A673 (cell line): ENCODE results near the gene MRPL43. TPM values are rescaled to one million over a fixed set of nuclear protein-coding genes. Genes with fewer than 3 reads are reported as not detected.

ENCODE experiments used
- Bru-seq: library from RNA; stranded (reverse); fragments of 400-500 nt; gene quantifications from one replicate; lab custom pipeline; 2021; lab: Mats Ljungman, UMichigan
- BruChase-seq, 2 experiments: library from RNA; stranded (reverse); fragments of 400-500 nt; gene quantifications; one replicate each; lab custom pipeline; 2021; lab: Mats Ljungman, UMichigan
- BruUV-seq: library from RNA; stranded (reverse); fragments of 400-500 nt; replicated peaks from 2 replicates; lab custom pipeline; 2021; lab: Mats Ljungman, UMichigan
- CTCF ChIA-PET: fragments of 300-600 bp; sonication (Branson Sonifier 250); formaldehyde crosslinking; loops from one replicate; lab custom pipeline; 2022; ENCODE audit warnings: antibody characterized with exemption; lab: Charles Lee
- POLR2A ChIA-PET: fragments of 300-600 bp; sonication (Branson Sonifier 250); formaldehyde crosslinking; loops from one replicate; lab custom pipeline; 2022; ENCODE audit warnings: antibody characterized with exemption; ENCODE audit not compliant: low non-redundant PET; lab: Charles Lee
- DNase-seq: peaks from one replicate; pipeline ENCODE4 v3.0.0-alpha.2; 2015; ENCODE audit warnings: low spot score
- H3K27ac ChIP-seq: fragments of 200-600 bp; sonication (generic); 2 replicates; pipeline ENCODE4 v1.5.1; 2016; ENCODE audit warnings: mixed run types, low read depth, mild to moderate bottlenecking, mixed read lengths, antibody characterized with exemption, low read length; ENCODE audit not compliant: poor library complexity, severe bottlenecking
- H3K27me3 ChIP-seq: fragments of 200-600 bp; sonication (generic); replicated peaks from 2 replicates; pipeline ENCODE4 v1.6.1; 2017; ENCODE audit warnings: mixed run types, low read depth, mild to moderate bottlenecking, mixed read lengths, antibody characterized with exemption, low read length; ENCODE audit not compliant: insufficient read depth, poor library complexity
- H3K36me3 ChIP-seq: fragments of 200-600 bp; sonication (generic); 2 replicates; pipeline ENCODE4 v1.6.1; 2016; ENCODE audit warnings: mixed run types, mild to moderate bottlenecking, mixed read lengths, antibody characterized with exemption, low read length; ENCODE audit not compliant: insufficient read depth, poor library complexity, severe bottlenecking
- H3K4me1 ChIP-seq: fragments of 200-600 bp; sonication (generic); 2 replicates; pipeline ENCODE4 v1.6.1; 2017; ENCODE audit warnings: mixed run types, mild to moderate bottlenecking, mixed read lengths, antibody characterized with exemption, low read length; ENCODE audit not compliant: insufficient read depth, poor library complexity, severe bottlenecking
- H3K4me3 ChIP-seq: fragments of 200-600 bp; sonication (generic); 2 replicates; pipeline ENCODE4 v1.5.1; 2016; ENCODE audit warnings: low read depth, mixed run types, mild to moderate bottlenecking, mixed read lengths, low read length; ENCODE audit not compliant: poor library complexity, severe bottlenecking
- H3K9me3 ChIP-seq: fragments of 200-600 bp; sonication (generic); 2 replicates; pipeline ENCODE4 v1.6.1; 2016; ENCODE audit warnings: mixed run types, low read depth, mild to moderate bottlenecking, mixed read lengths, antibody characterized with exemption, low read length; ENCODE audit not compliant: poor library complexity, severe bottlenecking
- EZH2 ChIP-seq: fragments of 200-600 bp; sonication (generic); IDR thresholded peaks from 2 replicates; pipeline ENCODE4 v1.6.1; 2017; ENCODE audit warnings: borderline replicate concordance, low read depth, mild to moderate bottlenecking, mixed read lengths, antibody characterized with exemption, low read length; ENCODE audit not compliant: poor library complexity, severe bottlenecking
- intact Hi-C: fragments of 100-400 bp; cut with micrococcal nuclease; formaldehyde crosslinking; loops from one replicate; pipeline ENCODE4 v1.10.0; 2022; ENCODE audit not compliant: unreplicated experiment
- long read RNA-seq: library from polyadenylated mRNA; stranded (forward); transcript quantifications from one replicate; pipeline ENCODE4 v2.0.0, GENCODE V29; 2022
- total RNA-seq: library from RNA; stranded (reverse); gene quantifications from 2 replicates; pipeline ENCODE4 v1.2.3, GENCODE V29; 2021
- TF ChIP-seq, protein P1 (sequence below): fragments of 300-800, 200-600 bp; sonication (generic); conservative IDR thresholded peaks from 2 replicates; pipeline ENCODE4 v1.5.1; 2017; ENCODE audit warnings: low read depth, mild to moderate bottlenecking, antibody characterized with exemption, low read length, moderate library complexity, mixed read lengths

The MRPL43 gene
- total RNA-seq = 80.4 and 88.8 TPM in 2 replicates
- Bru-seq, nascent RNA = percentile 70 among the genes with signal in this experiment
- percentile 73 among the genes with signal in this experiment for BruChase-seq, experiment 1, labeled RNA remaining after a 2-hour chase
- BruChase-seq, experiment 2, labeled RNA remaining after a 6-hour chase = percentile 81 among the genes with signal in this experiment
- long read RNA-seq, transcript MRPL43-203 (3 exons, 1,010 nt) = major isoform, 65 of 89 reads
- long read RNA-seq, partial matches to known transcripts = 0 of 89 reads
- long read RNA-seq, other reads (novel, unspliced or antisense) = 14 of 89 reads

DNA sequence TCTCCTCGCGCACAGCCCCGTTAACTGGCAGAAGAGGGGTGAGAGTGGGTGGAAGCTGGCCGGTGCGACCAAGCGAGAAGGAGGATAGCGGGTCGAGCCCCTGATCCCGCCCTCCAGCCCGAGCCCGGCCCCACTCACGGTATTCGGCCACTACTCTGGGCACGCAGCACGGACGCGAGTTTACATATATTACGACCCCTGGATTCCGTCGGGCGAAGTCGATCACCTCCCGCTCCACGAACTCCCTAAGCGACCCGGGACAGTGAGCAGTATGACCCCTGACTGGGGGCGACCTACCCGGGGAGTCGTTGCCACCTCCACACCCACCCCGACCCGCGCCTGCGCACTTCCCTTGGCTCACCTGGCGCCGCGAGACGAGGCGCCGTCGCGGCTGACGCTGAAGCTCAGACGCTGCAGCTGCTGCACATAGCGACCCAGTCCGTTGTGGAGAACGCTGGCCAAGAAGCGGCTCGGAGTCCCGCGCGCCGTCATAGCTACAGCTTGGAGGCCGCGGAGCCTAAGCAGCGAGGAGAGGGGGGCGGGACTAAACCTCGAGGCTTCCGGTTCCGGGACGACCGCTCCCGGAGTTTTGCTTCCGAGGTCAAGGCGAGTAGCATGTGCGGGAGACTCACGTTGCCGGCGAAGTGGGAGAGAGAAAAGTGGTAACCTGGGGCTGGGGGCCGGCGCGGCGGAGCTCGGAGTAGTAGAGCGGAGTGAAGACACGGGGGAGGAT is at the start of gene MRPL43, which contains the start of gene TWNK:
Gene MRPL43 (minus strand): TSS at position 546 of the 733 bp plus-strand sequence. CDS start 54 bp downstream, at position 492.
Gene TWNK (plus strand): TSS at position 592 of the 733 bp plus-strand sequence. CDS start 668 bp downstream, outside the sequence.
- BruUV-seq = no TSS peak
- ChIA-PET POLR2A (no interaction called here), CTCF (interaction anchor here (1.2 kb wide), 1 partner anchor 11 kb away, joined by 4 read pairs; no protein-coding TSS in a partner anchor)
- Histone ChIP-seq H3K27me3 (no peaks in the 10 kb centered on the region), H3K27ac (peak within 1 kb of the TSS; percentile 83), H3K4me3 (peak within 1 kb of the TSS; percentile 93), H3K4me1 (peaks cover 24% of the 10 kb centered on the region), H3K36me3 (peaks cover 34% of the 10 kb centered on the region), H3K9me3 (no peaks in the 10 kb centered on the region)
- no peak for TF ChIP-seq EZH2
- TF ChIP-seq, protein P1, sequence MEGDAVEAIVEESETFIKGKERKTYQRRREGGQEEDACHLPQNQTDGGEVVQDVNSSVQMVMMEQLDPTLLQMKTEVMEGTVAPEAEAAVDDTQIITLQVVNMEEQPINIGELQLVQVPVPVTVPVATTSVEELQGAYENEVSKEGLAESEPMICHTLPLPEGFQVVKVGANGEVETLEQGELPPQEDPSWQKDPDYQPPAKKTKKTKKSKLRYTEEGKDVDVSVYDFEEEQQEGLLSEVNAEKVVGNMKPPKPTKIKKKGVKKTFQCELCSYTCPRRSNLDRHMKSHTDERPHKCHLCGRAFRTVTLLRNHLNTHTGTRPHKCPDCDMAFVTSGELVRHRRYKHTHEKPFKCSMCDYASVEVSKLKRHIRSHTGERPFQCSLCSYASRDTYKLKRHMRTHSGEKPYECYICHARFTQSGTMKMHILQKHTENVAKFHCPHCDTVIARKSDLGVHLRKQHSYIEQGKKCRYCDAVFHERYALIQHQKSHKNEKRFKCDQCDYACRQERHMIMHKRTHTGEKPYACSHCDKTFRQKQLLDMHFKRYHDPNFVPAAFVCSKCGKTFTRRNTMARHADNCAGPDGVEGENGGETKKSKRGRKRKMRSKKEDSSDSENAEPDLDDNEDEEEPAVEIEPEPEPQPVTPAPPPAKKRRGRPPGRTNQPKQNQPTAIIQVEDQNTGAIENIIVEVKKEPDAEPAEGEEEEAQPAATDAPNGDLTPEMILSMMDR = no peak
- peak; percentile 90 for DNase-seq
- intact Hi-C loops = no loop called here

- intact Hi-C loops = no loop called here
- POLR2A ChIA-PET = no interaction called here
These were observed 49.4 kb upstream of the MRPL43 start for GRCh38 chr10:101036726-101037125.

More at GRCh38 chr10:101036726-101037125, 49.4 kb upstream of the MRPL43 start:
- Histone ChIP-seq H3K36me3 (no peaks in the 10 kb centered on the region), H3K4me3 (no peak overlapping the region), H3K9me3 (no peaks in the 10 kb centered on the region), H3K4me1 (peaks cover 17% of the 10 kb centered on the region), H3K27me3 (no peaks in the 10 kb centered on the region), H3K27ac (no peak overlapping the region)
- CTCF ChIA-PET = interaction anchor here (0.5 kb wide), 1 partner anchor 23 kb away, joined by 4 read pairs; no protein-coding TSS in a partner anchor
- DNase-seq = no peak
- TF ChIP-seq EZH2 = no peak
- TF ChIP-seq, protein P1 = no peak
- BruUV-seq = no TSS peak
